ENCODE data around the gene PIEZO1.

Gene PIEZO1

DNA sequence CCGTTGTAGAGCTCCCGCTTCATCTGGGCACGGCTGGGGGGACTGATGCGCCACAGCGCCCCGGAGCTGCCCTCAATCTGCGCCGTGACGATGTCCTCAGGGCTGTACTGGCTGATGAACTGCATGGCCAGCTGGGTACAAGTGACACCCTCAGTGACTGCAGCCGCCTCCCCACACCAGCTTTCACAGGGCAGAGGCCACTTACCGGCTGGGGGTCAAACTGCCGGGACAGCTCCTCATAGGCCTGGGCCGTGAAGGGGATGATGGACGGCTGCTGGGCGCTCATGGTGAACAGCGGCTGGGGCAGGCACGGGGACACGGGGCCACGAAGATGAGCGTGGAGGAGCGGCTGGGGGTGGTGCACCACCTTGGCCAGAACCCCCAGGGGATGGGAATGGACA lies 68.4 kb downstream of the PIEZO1 start:
- Histone ChIP-seq H3K27me3 (ENCODE audit: control insufficient read depth, low read length) (no peaks in the 10 kb centered on the region), H3K9me3 (ENCODE audit: control insufficient read depth, insufficient read depth, low read length) (no peaks in the 10 kb centered on the region)

DNA sequence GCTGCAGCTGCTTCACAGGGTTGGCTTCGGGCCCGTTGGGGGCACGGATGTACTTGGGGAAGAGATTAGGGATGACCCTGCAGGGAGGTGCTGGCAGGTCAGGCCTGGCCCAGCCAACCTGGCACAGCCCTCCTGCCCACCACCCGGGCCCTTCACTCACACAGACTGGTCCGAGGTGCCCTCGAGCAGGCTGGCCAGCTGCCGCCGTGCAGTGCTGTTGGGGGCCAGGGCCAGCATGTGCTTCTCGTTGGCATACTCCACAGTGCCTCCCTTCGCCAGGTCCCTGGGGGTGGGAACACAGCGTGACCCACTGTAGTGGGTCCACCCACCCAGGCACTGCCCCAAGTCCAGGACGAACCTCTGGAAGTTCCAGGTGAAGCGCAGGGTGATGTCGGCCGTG lies 68.8 kb downstream of the PIEZO1 start:
- peaks cover 85% of the 10 kb centered on the region for H3K36me3 ChIP-seq (ENCODE audit: control insufficient read depth, low read length)
- no peaks in the 10 kb centered on the region for H3K9me3 ChIP-seq (ENCODE audit: control insufficient read depth, insufficient read depth, low read length)
- TF ChIP-seq, protein P1, sequence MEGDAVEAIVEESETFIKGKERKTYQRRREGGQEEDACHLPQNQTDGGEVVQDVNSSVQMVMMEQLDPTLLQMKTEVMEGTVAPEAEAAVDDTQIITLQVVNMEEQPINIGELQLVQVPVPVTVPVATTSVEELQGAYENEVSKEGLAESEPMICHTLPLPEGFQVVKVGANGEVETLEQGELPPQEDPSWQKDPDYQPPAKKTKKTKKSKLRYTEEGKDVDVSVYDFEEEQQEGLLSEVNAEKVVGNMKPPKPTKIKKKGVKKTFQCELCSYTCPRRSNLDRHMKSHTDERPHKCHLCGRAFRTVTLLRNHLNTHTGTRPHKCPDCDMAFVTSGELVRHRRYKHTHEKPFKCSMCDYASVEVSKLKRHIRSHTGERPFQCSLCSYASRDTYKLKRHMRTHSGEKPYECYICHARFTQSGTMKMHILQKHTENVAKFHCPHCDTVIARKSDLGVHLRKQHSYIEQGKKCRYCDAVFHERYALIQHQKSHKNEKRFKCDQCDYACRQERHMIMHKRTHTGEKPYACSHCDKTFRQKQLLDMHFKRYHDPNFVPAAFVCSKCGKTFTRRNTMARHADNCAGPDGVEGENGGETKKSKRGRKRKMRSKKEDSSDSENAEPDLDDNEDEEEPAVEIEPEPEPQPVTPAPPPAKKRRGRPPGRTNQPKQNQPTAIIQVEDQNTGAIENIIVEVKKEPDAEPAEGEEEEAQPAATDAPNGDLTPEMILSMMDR (IDR thresholded peaks at IDR 0.05; ENCODE audit: low read depth, low read length, poor library complexity, severe bottlenecking): no peak
- no peak for TF ChIP-seq EZH2phosphoT487 (IDR thresholded peaks at IDR 0.05; ENCODE audit: borderline replicate concordance, low read length)
- H3K4me3 ChIP-seq (ENCODE audit: low read length): no peak overlapping the region
- H3K4me2 ChIP-seq (ENCODE audit: low read length): no peak overlapping the region
- H3K27ac ChIP-seq (ENCODE audit: low read depth, low read length): no peak overlapping the region
- no peaks in the 10 kb centered on the region for H3K27me3 ChIP-seq (ENCODE audit: control insufficient read depth, low read length)
- no peaks in the 10 kb centered on the region for H3K9me2 ChIP-seq (replicated peaks; ENCODE audit: control insufficient read depth, low read length)
- no peaks in the 10 kb centered on the region for H4K20me1 ChIP-seq (ENCODE audit: control insufficient read depth, insufficient read depth, low read depth, low read length)
- H3K4me1 ChIP-seq (ENCODE audit: control insufficient read depth, low read length): no peaks in the 10 kb centered on the region
- no peaks in the 10 kb centered on the region; the same call in none of the 2 replicates for H3F3A ChIP-seq (ENCODE audit: control insufficient read depth, insufficient read depth)
- H3K79me2 ChIP-seq (ENCODE audit: control insufficient read depth, low read length): peaks cover 6% of the 10 kb centered on the region

More for the DNA sequence above, 68.4 kb downstream of the PIEZO1 start:
- Histone ChIP-seq H3F3A (ENCODE audit: control insufficient read depth, insufficient read depth) (no peaks in the 10 kb centered on the region; the same call in none of the 2 replicates), H3K4me3 (ENCODE audit: low read length) (no peak overlapping the region), H3K27ac (ENCODE audit: low read depth, low read length) (no peak overlapping the region), H3K79me2 (ENCODE audit: control insufficient read depth, low read length) (peaks cover 3% of the 10 kb centered on the region), H3K9me2 (replicated peaks; ENCODE audit: control insufficient read depth, low read length) (no peaks in the 10 kb centered on the region), H3K4me2 (ENCODE audit: low read length) (no peak overlapping the region), H4K20me1 (ENCODE audit: control insufficient read depth, insufficient read depth, low read depth, low read length) (no peaks in the 10 kb centered on the region), H3K4me1 (ENCODE audit: control insufficient read depth, low read length) (no peaks in the 10 kb centered on the region), H3K36me3 (ENCODE audit: control insufficient read depth, low read length) (peaks cover 85% of the 10 kb centered on the region)
- no peak for TF ChIP-seq EZH2phosphoT487 (IDR thresholded peaks at IDR 0.05; ENCODE audit: borderline replicate concordance, low read length)
- TF ChIP-seq, protein P1 (IDR thresholded peaks at IDR 0.05; ENCODE audit: low read depth, low read length, poor library complexity, severe bottlenecking): no peak

DNA sequence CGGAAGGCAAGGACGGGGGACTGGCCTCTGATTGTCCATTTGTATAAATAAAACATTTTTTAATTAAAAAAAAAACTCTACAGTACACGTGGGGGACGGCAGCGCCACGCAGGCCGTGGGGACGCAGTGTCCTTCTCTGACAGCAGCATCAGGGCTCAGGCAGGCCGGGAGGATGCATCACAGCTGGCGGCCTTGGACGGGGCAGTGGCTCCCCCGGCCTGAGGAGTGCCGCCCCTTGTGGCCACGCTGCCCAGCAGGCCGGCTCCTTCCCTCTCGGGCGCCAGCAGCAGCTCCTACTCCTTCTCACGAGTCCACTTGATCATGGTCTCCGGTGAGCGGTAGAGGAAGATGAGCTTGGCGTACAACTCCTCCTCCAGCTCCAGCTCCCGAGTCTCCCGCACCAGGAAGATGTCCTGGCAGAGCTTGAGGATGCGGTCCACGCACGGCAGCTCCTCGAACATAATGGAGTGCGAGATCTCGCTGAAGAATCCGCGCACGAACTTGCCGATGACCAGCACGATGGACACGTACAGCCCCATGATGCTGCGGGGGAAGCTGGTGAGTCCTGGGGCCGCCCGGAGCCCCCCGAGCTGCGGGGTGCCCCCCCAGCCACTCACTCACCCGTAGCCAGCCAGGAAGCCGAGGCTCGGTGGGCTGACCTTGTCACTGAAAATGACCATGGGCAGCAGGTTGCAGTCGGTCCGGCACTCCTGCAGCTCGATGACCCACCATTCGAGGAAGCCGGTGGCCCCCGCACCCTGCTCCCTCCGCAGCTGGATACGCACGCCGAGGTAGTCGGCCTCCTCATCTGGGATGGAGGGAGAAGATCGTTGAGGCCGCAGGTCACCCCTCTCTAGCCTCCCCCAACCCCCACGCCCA lies 69.5 kb downstream of the PIEZO1 start:
- H3K27ac ChIP-seq (ENCODE audit: low read depth, low read length): no peak overlapping the region
- H3K9me3 ChIP-seq (ENCODE audit: control insufficient read depth, insufficient read depth, low read length): no peaks in the 10 kb centered on the region
- peaks cover 11% of the 10 kb centered on the region for H3K79me2 ChIP-seq (ENCODE audit: control insufficient read depth, low read length)
- H3K4me3 ChIP-seq (ENCODE audit: low read length): no peak overlapping the region
- H3K4me1 ChIP-seq (ENCODE audit: control insufficient read depth, low read length): no peaks in the 10 kb centered on the region
- H3K9me2 ChIP-seq (replicated peaks; ENCODE audit: control insufficient read depth, low read length): no peaks in the 10 kb centered on the region
- H4K20me1 ChIP-seq (ENCODE audit: control insufficient read depth, insufficient read depth, low read depth, low read length): no peaks in the 10 kb centered on the region
- no peaks in the 10 kb centered on the region for H3K27me3 ChIP-seq (ENCODE audit: control insufficient read depth, low read length)
- peaks cover 82% of the 10 kb centered on the region for H3K36me3 ChIP-seq (ENCODE audit: control insufficient read depth, low read length)
- H3F3A ChIP-seq (ENCODE audit: control insufficient read depth, insufficient read depth): no peaks in the 10 kb centered on the region; the same call in none of the 2 replicates
- H3K4me2 ChIP-seq (ENCODE audit: low read length): no peak overlapping the region
- TF ChIP-seq, protein P1 (IDR thresholded peaks at IDR 0.05; ENCODE audit: low read depth, low read length, poor library complexity, severe bottlenecking): no peak
- TF ChIP-seq EZH2phosphoT487 (IDR thresholded peaks at IDR 0.05; ENCODE audit: borderline replicate concordance, low read length): no peak

Data from DOHH2 (cell line).